T1000 (cell line): ENCODE results near the gene MSANTD1.

Experiments used
- DNase-seq: peaks from one replicate; lab custom pipeline; 2025; ENCODE audit warnings: mixed read lengths; lab: John Stamatoyannopoulos, UW

Gene MSANTD1

DNA sequence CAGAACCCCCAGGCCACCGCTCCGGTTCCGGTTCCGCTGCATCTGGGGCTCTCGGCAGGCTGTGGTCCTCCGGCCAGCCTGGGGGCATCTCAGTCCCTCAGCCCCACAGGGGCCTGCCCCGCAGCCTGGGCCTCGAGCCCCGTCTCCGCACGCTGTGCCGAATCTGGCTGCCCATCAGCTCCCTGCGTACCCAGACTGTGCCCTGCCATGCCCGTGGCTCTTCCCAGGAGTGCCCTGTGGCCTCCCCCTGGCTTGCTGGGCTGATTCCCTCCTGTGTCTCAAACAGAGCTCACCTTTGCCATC, 830 bp upstream of the MSANTD1 start:
- no peak for DNase-seq

DNA sequence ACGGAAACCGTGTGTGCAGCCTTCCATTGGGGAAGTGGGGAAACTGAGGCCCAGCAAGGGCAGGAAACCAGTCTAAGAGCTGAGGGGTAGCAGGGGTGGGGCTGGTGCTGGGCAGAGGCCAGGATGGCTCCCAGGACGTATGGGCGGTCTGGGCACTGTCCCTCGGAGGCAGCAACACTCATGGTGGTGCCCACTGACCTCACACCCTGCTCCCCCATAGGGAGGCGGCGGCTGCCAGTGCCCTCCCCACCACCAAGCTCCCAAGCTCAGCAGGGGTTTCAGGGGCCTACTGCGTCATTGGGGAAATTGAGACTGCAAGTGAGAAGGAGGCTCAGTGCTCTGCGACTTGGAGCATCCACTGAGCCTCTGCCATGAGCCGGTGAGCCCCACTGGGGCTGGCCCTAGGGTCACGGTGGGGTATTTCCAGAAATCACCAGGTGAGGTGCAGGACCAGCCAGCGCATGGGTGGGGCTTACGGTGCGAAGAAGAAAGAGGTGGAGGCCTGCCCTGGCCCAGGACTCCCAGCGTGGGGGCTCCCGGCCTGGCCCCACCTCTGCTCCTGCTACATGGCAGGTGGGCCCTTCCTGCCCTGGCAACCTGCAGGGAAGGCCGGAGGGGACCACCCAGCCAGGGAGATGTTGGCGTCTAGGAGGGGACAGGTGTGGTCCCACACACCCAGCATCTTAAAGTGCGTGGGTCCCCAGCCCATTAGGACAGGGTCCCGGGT, 915 bp downstream of the MSANTD1 start:
- no peak for DNase-seq

DNA sequence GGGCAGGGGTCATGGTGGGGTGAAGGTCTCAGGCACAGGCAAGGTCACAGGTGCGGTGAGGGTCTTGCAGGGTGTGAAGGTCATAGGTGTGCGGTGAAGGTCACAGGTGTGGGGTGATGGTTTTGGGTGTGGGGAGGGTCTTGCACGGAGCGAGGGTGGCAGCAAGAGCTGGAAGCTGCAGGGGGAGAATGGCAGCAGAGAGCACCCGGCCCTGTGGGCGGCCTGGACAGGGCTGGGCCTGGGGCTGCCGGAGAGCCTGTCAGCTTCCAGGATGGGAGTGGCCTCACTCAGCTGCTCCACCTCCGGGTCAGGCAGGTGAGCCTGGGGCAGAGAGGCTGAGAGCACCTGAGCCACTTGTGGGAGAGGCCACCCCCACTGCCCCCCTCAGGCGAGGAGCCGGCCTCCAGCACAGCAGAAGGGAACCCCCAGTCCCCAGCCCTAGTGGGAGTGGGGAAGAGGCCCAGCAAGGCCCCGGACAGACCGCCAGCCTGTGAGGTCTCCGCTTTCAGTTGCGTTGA, 1.5 kb downstream of the MSANTD1 start:
- DNase-seq = no peak

DNA sequence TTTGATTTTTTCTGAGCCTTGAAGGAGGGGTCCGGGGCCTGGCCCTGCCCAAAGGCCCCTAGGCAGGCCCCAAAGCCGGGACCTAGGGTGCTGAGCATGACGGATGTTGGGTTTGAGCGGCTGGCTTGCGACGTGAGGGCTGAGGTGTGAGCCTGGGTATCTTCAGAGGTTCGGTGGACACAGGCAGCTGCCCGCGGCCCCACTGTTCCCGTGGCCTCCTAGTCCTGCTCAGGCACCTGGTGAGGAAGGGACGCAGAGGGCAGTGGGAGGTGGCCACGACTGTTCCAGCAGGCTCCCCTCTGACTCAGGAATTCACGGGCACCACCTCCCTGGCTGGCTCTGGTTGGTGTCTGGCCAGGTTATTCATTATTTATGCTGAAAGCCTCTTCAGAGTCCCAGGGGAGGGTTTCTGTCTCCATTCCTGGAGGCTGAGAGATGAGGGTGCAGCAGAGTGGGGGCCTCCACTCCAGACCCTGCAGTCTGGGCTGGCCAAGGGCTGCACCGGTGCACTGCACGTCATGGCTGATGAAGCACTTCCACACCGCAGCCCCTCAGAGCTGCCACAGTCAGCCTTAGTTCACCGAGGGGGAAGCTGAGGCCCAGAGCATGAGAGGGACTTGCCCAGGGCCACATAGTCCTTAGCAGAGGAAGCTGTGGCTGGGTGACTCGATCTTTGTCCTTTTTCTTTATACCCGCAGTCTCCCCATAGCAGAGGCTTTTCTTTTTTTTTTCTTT, 2.2 kb downstream of the MSANTD1 start:
- no peak for DNase-seq

GRCh38 chr4:3251691-3252479, 2.9 kb downstream of the MSANTD1 start:
- no peak for DNase-seq

DNA sequence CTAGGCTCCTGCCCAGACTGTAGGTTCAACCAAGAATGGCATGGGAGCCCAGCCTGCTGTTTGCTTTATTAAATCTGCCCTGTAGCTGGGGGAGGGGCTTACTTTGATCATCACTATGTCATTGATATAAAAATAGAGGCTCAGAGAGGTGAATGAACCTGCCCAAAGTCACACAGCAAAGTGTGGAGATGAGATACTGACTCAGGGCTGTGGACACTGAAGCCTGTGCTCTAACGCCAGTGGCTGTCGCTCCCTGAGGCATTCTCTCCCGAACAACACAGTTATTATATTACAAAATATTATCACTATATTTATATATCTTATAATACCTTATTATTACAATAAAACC, 3.5 kb downstream of the MSANTD1 start:
- DNase-seq = no peak

- DNase-seq = no peak
These were observed 4.1 kb downstream of the MSANTD1 start for GRCh38 chr4:3252831-3253641.

DNA sequence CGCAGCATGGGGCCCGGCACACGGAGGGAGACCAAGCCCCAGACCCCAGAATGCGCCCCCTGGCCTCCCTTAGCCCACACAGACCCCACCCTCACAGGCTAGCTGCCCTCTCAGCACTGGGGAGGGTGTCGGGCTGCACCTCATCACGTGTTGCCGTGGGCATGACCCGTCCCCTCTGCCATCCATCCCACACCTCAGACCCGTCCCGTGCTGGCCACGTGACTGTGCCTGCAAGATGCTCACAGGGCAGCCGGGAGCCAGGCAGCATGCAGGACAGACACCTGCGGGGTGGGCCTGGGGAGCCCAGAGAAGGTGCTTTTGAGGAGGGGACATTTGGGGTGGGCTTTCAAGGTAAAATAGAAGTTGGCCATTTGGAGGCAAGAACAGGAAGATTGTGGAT, 4.8 kb downstream of the MSANTD1 start:
- DNase-seq = no peak

GRCh38 chr4:3254302-3255131, 5.6 kb downstream of the MSANTD1 start:
- no peak for DNase-seq

- DNase-seq = no peak
These were observed 6.7 kb downstream of the MSANTD1 start for GRCh38 chr4:3255611-3256186.

- no peak for DNase-seq
These were observed 7.5 kb downstream of the MSANTD1 start for GRCh38 chr4:3256230-3257102.

- DNase-seq = no peak
These were observed 8.2 kb downstream of the MSANTD1 start for GRCh38 chr4:3257103-3257555.

- no peak for DNase-seq
These were observed 8.9 kb downstream of the MSANTD1 start for GRCh38 chr4:3257556-3258482.

- DNase-seq = no peak
These were observed 12.7 kb downstream of the MSANTD1 start for GRCh38 chr4:3261411-3262207.

- no peak for DNase-seq
These were observed 13.5 kb downstream of the MSANTD1 start for GRCh38 chr4:3262208-3263052.

GRCh38 chr4:3263053-3263875, 14.3 kb downstream of the MSANTD1 start:
- DNase-seq = no peak
